Duodenal mucosa (tissue), 2 donors: ENCODE results near the gene GULP1.

Experiments used
- H3K27ac ChIP-seq: one replicate; pipeline ENCODE4 v1.7.0; 2013; ENCODE audit warnings: low read depth, low read length
- H3K27me3 ChIP-seq, 2 donors: one replicate each; pipeline ENCODE4 v1.7.0; 2013; ENCODE audit warnings: low read length in 2 of 2, control low read depth in 1 of 2; ENCODE audit not compliant: insufficient read depth in 2 of 2, control insufficient read depth in 1 of 2
- H3K36me3 ChIP-seq, 2 donors: one replicate each; pipeline ENCODE4 v1.7.0; 2013; ENCODE audit warnings: low read length in 2 of 2, control low read depth in 1 of 2; ENCODE audit not compliant: insufficient read depth in 2 of 2, control insufficient read depth in 1 of 2
- H3K4me1 ChIP-seq, 2 donors: one replicate each; pipeline ENCODE4 v1.7.0; 2013; ENCODE audit warnings: low read length in 2 of 2, control low read depth in 1 of 2; ENCODE audit not compliant: insufficient read depth in 2 of 2, control insufficient read depth in 1 of 2
- H3K4me3 ChIP-seq, 2 donors: one replicate each; pipeline ENCODE4 v1.7.0; 2013; ENCODE audit warnings: low read length in 2 of 2, low read depth in 1 of 2
- H3K9ac ChIP-seq, 2 donors: one replicate each; pipeline ENCODE4 v1.7.0; 2013; ENCODE audit warnings: low read length in 2 of 2, low read depth in 1 of 2
- H3K9me3 ChIP-seq, 2 donors: one replicate each; pipeline ENCODE4 v1.7.0; 2013; ENCODE audit warnings: low read length in 2 of 2, control low read depth in 1 of 2; ENCODE audit not compliant: control insufficient read depth in 1 of 2

GULP1 gene

GRCh38 chr2:188320861-188321260 lies 29.2 kb downstream of the GULP1 start:
- Histone ChIP-seq H3K27me3 (no peaks in the 10 kb centered on the region), H3K36me3 (no peaks in the 10 kb centered on the region), H3K4me1 (no peaks in the 10 kb centered on the region), H3K27ac (no peak overlapping the region), H3K9ac (no peak overlapping the region), H3K4me3 (no peak overlapping the region), H3K9me3 (no peaks in the 10 kb centered on the region)

DNA sequence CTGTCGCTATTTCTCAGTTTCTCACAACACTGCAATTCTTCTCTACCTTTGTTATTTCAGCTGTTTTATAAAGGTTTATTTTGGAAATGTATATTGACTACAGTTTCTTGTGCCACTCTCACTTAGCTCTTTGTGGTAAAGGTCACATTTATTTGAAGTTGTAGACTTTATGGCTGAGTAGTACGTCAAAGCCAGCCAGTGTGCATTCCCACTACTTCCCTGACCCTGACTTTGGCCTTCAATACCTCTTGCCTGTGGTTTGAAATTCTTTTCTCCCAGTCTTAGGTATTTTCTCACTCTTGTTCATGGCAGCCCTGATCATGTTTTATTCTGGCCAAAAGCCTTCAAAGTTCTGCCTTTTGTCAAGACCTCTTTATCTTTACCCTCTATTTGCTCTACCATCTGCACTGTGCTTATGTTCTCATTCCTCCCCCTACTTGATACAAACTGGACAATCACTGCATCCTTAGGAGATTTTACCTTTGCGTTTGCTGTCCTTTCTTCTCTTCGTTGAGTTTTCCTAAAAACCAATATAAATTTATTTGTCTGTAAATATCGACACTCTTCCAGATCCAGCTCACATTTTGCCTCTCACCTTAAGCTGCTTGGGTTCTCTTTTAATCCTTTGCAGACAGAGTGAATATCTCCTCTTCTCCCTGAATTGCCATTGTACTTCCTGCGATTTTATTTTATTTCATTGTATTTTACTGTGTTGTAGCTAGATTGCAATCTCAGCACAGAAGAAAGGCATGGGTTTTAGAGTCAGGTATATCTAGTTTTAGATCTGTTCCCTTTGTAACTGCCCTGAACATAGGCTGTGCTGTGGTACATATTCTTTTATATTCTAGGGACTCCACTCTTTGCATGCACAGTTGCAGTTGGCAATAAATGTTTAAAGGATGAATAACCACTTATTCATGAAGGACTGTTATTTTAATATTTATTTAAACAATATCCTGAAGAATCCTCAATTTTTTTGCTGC lies 31.2 kb downstream of the GULP1 start:
- H3K9me3 ChIP-seq: no peaks in the 10 kb centered on the region
- no peaks in the 10 kb centered on the region for H3K4me1 ChIP-seq
- H3K4me3 ChIP-seq: no peak overlapping the region
- no peaks in the 10 kb centered on the region for H3K27me3 ChIP-seq
- no peak overlapping the region for H3K27ac ChIP-seq
- H3K36me3 ChIP-seq: no peaks in the 10 kb centered on the region
- H3K9ac ChIP-seq: no peak overlapping the region

DNA sequence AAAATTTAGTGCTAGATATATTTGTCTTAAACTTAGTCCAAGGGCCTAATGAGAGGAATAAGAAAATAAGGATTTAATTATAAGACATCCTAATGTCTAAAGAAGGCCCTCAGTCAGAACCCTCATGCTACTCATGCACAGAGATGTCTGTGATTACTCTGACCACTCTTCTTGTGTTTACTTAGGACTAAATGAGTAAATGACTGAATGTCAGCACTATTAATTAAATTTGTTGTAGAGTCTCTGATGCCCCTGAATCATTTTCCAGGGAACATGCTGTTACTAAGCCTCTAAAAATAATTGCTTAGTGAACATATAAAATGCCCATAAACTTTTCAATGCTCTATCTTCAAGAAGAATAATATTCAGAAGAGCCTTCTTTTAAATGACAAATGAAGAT lies 32.4 kb downstream of the GULP1 start:
- H3K4me3 ChIP-seq: no peak overlapping the region
- no peaks in the 10 kb centered on the region for H3K27me3 ChIP-seq
- no peaks in the 10 kb centered on the region for H3K4me1 ChIP-seq
- no peaks in the 10 kb centered on the region for H3K9me3 ChIP-seq
- H3K9ac ChIP-seq: no peak overlapping the region
- no peak overlapping the region for H3K27ac ChIP-seq
- no peaks in the 10 kb centered on the region for H3K36me3 ChIP-seq

GRCh38 chr2:188326290-188326668 lies 34.6 kb downstream of the GULP1 start:
- Histone ChIP-seq H3K4me1 (no peaks in the 10 kb centered on the region), H3K27me3 (no peaks in the 10 kb centered on the region), H3K27ac (no peak overlapping the region), H3K36me3 (no peaks in the 10 kb centered on the region), H3K4me3 (no peak overlapping the region), H3K9me3 (no peaks in the 10 kb centered on the region), H3K9ac (no peak overlapping the region)

DNA sequence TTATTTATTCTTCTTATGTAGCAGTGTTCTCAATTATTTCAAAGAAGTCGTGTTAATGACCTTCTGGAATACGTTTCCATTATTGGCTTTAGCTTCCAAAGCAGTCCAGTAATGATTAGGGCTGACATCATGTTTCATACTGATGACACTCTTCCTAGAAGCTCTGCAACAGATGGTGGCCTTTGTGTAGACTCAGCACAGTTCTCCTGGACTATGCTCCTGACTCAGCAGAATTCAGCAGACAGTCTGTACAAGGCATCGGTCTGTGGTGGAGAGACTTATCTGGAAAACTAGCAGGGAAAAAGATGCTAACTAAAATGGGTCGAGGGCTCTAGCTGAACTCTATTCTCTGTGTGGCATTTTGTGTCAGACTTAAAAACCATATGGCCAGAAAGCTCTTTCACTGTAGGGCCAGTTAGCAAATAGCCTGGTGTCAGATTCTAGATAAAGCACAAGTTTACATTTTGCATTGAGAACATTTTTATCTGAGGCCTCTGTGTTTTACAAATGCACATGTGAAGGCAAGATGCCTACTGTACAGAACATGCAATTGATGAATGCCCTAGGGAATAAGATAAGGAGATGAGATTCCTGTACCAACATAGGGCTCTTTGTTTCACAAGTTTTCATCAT lies 35.1 kb downstream of the GULP1 start:
- H3K27ac ChIP-seq: no peak overlapping the region
- no peaks in the 10 kb centered on the region for H3K4me1 ChIP-seq
- no peaks in the 10 kb centered on the region for H3K36me3 ChIP-seq
- H3K9me3 ChIP-seq: no peaks in the 10 kb centered on the region
- no peak overlapping the region for H3K9ac ChIP-seq
- no peaks in the 10 kb centered on the region for H3K27me3 ChIP-seq
- no peak overlapping the region for H3K4me3 ChIP-seq

GRCh38 chr2:188327518-188328213 lies 36.0 kb downstream of the GULP1 start:
- Histone ChIP-seq H3K4me3 (no peak overlapping the region), H3K27ac (no peak overlapping the region), H3K9ac (no peak overlapping the region), H3K27me3 (no peaks in the 10 kb centered on the region), H3K36me3 (no peaks in the 10 kb centered on the region), H3K9me3 (no peaks in the 10 kb centered on the region), H3K4me1 (no peaks in the 10 kb centered on the region)

- no peaks in the 10 kb centered on the region for H3K9me3 ChIP-seq
- no peak overlapping the region for H3K9ac ChIP-seq
- H3K4me3 ChIP-seq: no peak overlapping the region
- H3K27me3 ChIP-seq: no peaks in the 10 kb centered on the region
- peaks cover 0 to 2% of the 10 kb centered on the region in 2 donors for H3K4me1 ChIP-seq
- no peak overlapping the region for H3K27ac ChIP-seq
- H3K36me3 ChIP-seq: no peaks in the 10 kb centered on the region
Measured at GRCh38 chr2:188328419-188328818, 36.7 kb downstream of the GULP1 start.

- no peaks in the 10 kb centered on the region for H3K36me3 ChIP-seq
- no peak overlapping the region for H3K9ac ChIP-seq
- no peak overlapping the region for H3K4me3 ChIP-seq
- no peak overlapping the region for H3K27ac ChIP-seq
- H3K27me3 ChIP-seq: no peaks in the 10 kb centered on the region
- no peaks in the 10 kb centered on the region for H3K9me3 ChIP-seq
- H3K4me1 ChIP-seq: peaks cover 0 to 14% of the 10 kb centered on the region in 2 donors
Measured at GRCh38 chr2:188330316-188331053, 38.8 kb downstream of the GULP1 start.

GRCh38 chr2:188332619-188333018 lies 40.9 kb downstream of the GULP1 start:
- H3K9ac ChIP-seq: no peak overlapping the region

More at GRCh38 chr2:188332619-188333018, 40.9 kb downstream of the GULP1 start:
- Histone ChIP-seq H3K27ac (no peak overlapping the region), H3K27me3 (no peaks in the 10 kb centered on the region), H3K9me3 (no peaks in the 10 kb centered on the region), H3K36me3 (no peaks in the 10 kb centered on the region), H3K4me1 (peaks cover 0 to 14% of the 10 kb centered on the region in 2 donors), H3K4me3 (no peak overlapping the region)
